ENCODE measurements around the gene PPP1R9B. TPM values are rescaled to one million over a fixed set of nuclear protein-coding genes. Genes with fewer than 3 reads are reported as not detected.

Gene PPP1R9B
- total and polyA plus RNA-seq, 2 of the 8 experiments (the other 6 are each of a cell fraction or from before 2014, with no cell fraction given): 5.2 to 13.1 TPM

GRCh38 chr17:50117202-50118051 lies 33.0 kb downstream of the PPP1R9B start:
- ChIA-PET CTCF (ENCODE audit: partially characterized antibody) (interaction anchor here (0.9 to 23.0 kb wide), 16 partner anchors 10 to 179 kb away, joined by 3 to 412 read pairs (median 4); partner anchors contain the start of genes PDK2 and PPP1R9B), POLR2A (ENCODE audit: partially characterized antibody) (interaction anchor here (0.9 to 2.3 kb wide), 5 partner anchors 11 to 89 kb away, joined by 3 to 11 read pairs (median 4); partner anchors contain the start of gene SAMD14)
- Histone ChIP-seq H2AFZ (ENCODE audit: low read length) (no peak overlapping the region), H3K4me1 (replicated peaks in 1 of 4; ENCODE audit: control insufficient read depth in 3 of 4, insufficient read depth in 4 of 4, low read length in 3 of 4) (peaks cover 6 to 11% (median 8%) of the 10 kb centered on the region in 4 experiments), H2BK20ac (ENCODE audit: low read length) (no peak overlapping the region), H4K91ac (replicated peaks; ENCODE audit: insufficient read length, low read length) (peak overlapping the region; percentile 35), H2BK15ac (ENCODE audit: low read length) (no peak overlapping the region; the same call in 1 of the 2 replicates), H2BK12ac (ENCODE audit: low read depth, low read length) (peak overlapping the region; percentile 55; the same call in 1 of the 2 replicates), H3K23ac (ENCODE audit: insufficient read length) (no peak overlapping the region), H3K79me1 (ENCODE audit: low read depth, low read length) (no peaks in the 10 kb centered on the region), H4K8ac (ENCODE audit: extremely low read depth, insufficient read depth, low read length) (peak overlapping the region; percentile 22; the same call in 1 of the 2 replicates), H3K4me2 (ENCODE audit: insufficient read depth in 1 of 2, low read depth in 2 of 2, low read length in 2 of 2) (peak overlapping the region; percentile 54 to 72), H3K56ac (replicated peaks; ENCODE audit: insufficient read length, low read depth, low read length) (no peak overlapping the region), H3K18ac (ENCODE audit: extremely low read depth, low read length) (peak overlapping the region; percentile 83; the same call in 1 of the 2 replicates), H3K4ac (replicated peaks; ENCODE audit: insufficient read length, low read depth, low read length) (peak overlapping the region; percentile 40), H3K79me2 (ENCODE audit: control insufficient read depth in 1 of 2, insufficient read depth in 2 of 2, low read length in 2 of 2) (no peaks in the 10 kb centered on the region), H2BK120ac (replicated peaks; ENCODE audit: low read depth, low read length) (no peak overlapping the region), H3K27me3 (replicated peaks in 1 of 4; ENCODE audit: control insufficient read depth in 3 of 4, extremely low read depth in 1 of 4, insufficient read depth in 3 of 4, low read length in 3 of 4) (peaks cover 0 to 18% (median 12%) of the 10 kb centered on the region in 4 experiments; a peak in 5 of 7 replicates), H3K9me3 (ENCODE audit: insufficient read depth in 2 of 2, low read depth in 1 of 2, low read length in 1 of 2) (no peaks in the 10 kb centered on the region), H3K4me3 (ENCODE audit: extremely low read depth in 1 of 4, insufficient read depth in 2 of 4, low read depth in 3 of 4, low read length in 4 of 4) (peak overlapping the region; percentile 0 to 52 (median 19); a peak in 7 of 8 replicates), H3K9ac (replicated peaks in 1 of 4; ENCODE audit: extremely low read depth in 1 of 4, low read depth in 3 of 4, low read length in 3 of 4) (peak overlapping the region in 1 of 4 experiments; percentile 50; a peak in 2 of 7 replicates), H3K23me2 (ENCODE audit: low read depth, low read length) (peaks cover 2% of the 10 kb centered on the region; the same call in 1 of the 2 replicates), H4K5ac (ENCODE audit: insufficient read length, low read depth, low read length) (peak overlapping the region; percentile 7), H3K27ac (ENCODE audit: low read depth, low read length) (no peak overlapping the region), H2AK5ac (ENCODE audit: low read depth, low read length) (no peak overlapping the region), H3K14ac (ENCODE audit: insufficient read length) (no peak overlapping the region), H2BK5ac (ENCODE audit: low read depth, low read length) (no peak overlapping the region; the same call in 1 of the 2 replicates), H3K36me3 (ENCODE audit: control insufficient read depth in 2 of 4, insufficient read depth in 4 of 4, low read length in 3 of 4) (no peaks in the 10 kb centered on the region), H4K20me1 (replicated peaks in 1 of 2; ENCODE audit: control insufficient read depth in 1 of 2, insufficient read depth in 2 of 2, low read length in 2 of 2) (no peaks in the 10 kb centered on the region)
- WGBS, 2 experiments (ENCODE audit: extremely low coverage in 1 of 2, insufficient coverage in 1 of 2, insufficient read length in 1 of 2, insufficient replicate concordance in 2 of 2, low coverage in 1 of 2, low lambda C conversion rate in 2 of 2, missing lambda C conversion rate in 1 of 2): 5% methylated on average over 54 of the region's 64 CpGs; no CpG with 5 or more reads in 1 of the 2 experiments
- FAIRE-seq (no peak), DNase-seq (ENCODE audit: low read depth in 1 of 2, low spot score in 2 of 2) (peak in 1 of 2 experiments; percentile 83)
- TF ChIP-seq SIN3A (conservative IDR thresholded peaks at IDR 0.05 in 1 of 2, IDR thresholded peaks at IDR 0.05 in 1 of 2; ENCODE audit: low read depth in 1 of 2, low read length in 2 of 2): peak in 1 of 2 experiments; percentile 70; a peak in 2 of 4 replicates
- 0 out of 2 replicates have a peak, but pooled peaks have one; percentile 16 for TF ChIP-seq TAF1 (IDR thresholded peaks at IDR 0.05; ENCODE audit: low read depth, low read length)
- TF ChIP-seq ASH2L (IDR thresholded peaks at IDR 0.05; ENCODE audit: low read length): peak; percentile 52
- TF ChIP-seq MAX (IDR thresholded peaks at IDR 0.05): peak; percentile 95
- TF ChIP-seq ZNF274 (IDR thresholded peaks at IDR 0.05; ENCODE audit: borderline replicate concordance, extremely low read depth, low read length): no peak
- TF ChIP-seq RBBP5 (IDR thresholded peaks at IDR 0.05; ENCODE audit: borderline replicate concordance, low read depth, low read length): no peak; the same call in 1 of the 2 replicates
- TF ChIP-seq ATF3 (IDR thresholded peaks at IDR 0.05; ENCODE audit: insufficient read depth, low read depth, low read length): no peak
- TF ChIP-seq KDM1A (IDR thresholded peaks at IDR 0.05; ENCODE audit: borderline replicate concordance, low read length): peak; percentile 50
- TF ChIP-seq NANOG (IDR thresholded peaks at IDR 0.05; ENCODE audit: insufficient read depth, low read depth, low read length, poor library complexity, severe bottlenecking): no peak
